GM19452 (cell line): ENCODE results near the gene KAZN.
"Not testable (repeated sequence)": the region's sequence is repeated elsewhere in the genome, so short reads cannot be mapped to it uniquely, and the experiment has no call there.

Source experiments
- ATAC-seq: cut with Tn5 transposase; IDR thresholded peaks from one replicate; pipeline ENCODE4 v1.9.1; 2021; ENCODE audit not compliant: unreplicated experiment

Gene KAZN

DNA sequence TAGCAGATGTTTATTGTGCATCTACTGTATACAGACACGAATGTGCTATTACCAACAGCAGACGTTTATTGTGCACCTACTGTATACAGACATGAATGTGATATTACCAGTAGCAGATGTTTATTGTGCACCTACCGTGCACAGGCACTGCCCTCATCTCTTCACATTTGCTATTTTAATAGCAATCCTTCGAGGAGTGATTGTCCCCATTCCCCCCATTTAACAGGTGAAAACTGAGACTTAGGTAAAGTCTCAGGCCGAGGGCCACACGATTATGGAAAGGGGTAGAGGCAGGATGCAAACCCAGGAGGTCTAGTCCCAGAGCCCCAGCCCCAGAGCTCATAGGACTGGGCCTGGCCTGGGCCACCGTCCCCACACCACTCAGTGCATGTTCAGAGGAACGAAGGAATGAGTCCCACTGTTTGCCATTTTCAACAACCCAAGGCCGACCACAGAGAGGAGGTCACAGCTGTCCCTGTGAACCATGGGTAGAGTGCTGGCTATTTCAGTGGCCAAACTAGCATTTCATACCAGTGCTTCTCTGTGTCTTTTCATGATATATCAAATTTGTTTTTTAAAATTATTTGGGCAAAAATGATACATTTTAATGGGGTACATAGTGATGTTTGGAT, 440.6 kb downstream of the KAZN start:
- no peak for ATAC-seq

DNA sequence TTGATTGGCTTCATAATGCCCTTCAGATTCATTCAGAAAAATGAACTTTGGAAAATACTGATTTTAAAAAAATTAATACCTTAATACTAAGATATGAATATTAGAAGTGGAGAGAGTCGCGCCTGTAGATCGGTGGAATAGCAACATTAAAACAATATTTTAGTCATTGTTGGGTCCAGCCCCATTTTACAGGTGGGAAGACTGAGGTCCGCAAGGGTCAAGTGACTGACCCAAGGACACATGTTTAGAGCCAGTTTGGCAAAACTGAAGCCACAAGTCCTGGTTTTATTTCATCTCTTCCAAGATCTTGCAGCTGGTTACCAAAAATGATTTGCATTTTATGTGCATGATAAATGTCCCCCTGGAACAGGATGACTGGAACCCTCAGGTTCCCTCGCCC, 441.4 kb downstream of the KAZN start:
- no peak for ATAC-seq

DNA sequence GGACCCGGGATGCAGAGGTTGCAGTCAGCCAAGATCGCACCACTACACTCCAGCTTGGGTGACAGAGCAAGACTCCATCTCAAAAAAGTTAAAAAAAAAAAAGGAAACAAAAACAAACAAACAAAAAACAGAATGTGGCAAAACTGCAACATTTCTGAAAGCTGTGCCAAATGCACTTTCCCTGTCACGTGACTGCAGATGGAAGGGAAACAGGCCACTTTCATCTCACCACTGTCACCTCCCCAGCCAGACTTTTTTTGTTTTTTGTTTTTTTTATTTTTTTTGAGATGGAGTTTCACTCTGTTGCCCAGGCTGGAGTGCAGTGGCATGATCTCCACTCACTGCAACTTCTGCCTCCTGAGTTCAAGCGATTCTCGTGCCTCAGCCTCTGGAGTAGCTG, 442.2 kb downstream of the KAZN start:
- not testable (repeated sequence) for ATAC-seq

DNA sequence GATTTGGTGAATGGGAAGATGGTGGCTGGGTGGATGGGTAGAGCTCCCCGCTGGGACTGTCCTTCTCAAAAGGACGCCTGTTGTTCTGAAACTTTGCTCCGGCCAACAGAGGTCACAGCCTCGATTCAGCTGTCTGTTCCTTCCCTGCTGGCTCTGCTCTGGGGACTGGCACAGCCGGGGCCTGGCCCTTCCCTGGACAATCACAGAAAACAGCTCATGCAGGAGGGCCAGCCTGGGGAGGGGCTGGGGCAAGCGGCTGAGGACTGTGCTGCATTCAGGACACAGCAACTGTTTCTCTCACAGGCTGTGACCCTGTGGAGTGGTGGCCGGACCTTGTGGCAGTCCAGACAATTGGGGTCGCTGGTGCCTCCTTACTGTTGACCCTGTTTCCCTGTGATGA, 444.4 kb downstream of the KAZN start:
- ATAC-seq, result no peak

DNA sequence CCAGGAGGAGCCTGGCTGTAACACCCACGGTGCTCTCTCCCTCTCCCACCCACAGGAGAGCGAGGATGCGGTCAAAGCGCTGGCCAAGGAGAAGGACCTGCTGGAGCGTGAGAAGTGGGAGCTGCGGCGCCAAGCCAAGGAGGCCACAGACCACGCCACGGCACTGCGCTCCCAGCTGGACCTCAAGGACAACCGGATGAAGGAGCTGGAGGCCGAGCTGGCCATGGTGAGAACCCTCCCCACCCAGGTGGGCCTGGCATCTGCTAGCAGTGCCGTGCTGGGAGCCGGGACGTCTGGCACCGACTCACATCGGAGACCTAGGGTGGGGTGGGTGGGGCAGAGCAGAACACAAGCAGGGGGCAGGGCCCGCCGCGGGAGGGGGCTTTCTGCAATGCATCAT, 445.4 kb downstream of the KAZN start:
- ATAC-seq, result no peak

DNA sequence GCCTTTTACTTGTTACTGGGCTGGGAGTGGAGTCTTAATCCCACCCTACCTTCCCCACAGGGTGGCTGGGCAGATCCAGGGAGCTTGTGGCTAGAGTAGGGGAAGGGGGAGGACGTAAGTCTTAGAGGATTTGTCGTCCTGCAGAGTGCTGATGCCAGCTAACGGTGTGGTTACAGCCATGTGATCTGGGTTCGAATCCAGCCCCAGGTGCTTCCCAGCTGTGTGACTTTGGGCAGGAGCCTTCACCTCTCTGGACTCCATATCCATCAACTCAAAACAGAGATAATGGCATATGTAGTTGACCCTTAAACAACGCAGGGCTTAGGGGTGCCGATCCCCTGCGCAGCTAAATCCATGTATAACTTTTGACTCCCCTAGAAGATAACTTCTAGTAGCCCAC, 446.6 kb downstream of the KAZN start:
- ATAC-seq, result no peak

DNA sequence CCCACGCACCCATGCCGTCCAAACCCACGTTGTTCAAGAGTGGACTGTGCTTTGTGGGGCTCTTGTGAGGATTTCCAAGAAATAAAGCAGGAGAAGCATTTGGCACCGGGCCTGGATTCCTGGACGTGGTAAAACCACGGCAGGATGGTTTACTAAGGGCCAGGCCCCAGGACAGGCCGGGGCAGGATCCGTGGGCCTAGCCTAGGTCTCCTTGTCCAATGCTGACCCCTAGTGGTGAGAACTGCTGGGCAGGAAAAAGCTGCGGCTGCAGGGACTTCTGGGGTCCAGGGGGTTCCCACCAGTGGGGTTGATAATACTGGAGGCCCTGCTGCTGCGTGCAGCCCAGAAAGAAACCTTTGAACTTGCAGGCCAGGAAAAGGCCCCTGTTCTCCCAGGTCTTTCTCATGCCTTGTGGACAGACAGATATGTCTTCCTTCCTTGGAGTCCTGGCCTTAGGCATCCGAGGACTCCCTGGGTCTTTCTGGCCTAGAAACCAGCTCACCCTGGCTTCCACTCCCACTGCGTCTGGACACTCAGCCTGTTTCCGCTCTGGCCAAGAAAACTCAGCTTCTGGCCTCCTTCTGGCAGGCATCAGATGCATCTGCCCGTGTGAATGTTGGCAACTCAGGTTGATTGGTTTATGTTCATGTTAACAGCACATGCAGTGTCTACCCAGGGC, 448.1 kb downstream of the KAZN start:
- no peak for ATAC-seq

DNA sequence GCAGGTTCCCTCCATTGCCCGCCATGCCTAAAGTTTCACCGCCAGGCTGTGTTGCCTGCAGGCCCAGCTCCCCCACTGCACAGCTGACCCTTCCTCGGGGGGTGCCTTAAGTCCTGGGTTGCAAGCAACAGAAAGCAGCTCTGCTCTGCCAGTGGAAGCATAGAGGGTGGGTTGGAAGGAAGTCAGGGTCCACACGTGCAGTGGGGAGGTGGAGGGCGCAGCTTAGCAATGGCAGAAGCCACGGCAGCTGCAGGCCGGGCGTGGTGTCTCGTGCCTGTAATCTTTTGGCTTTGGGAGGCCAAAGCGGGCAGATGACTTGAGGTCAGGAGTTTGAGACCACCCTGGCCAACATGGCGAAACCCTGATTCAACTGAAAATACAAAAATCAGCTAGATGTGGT, 448.8 kb downstream of the KAZN start:
- ATAC-seq, result no peak

DNA sequence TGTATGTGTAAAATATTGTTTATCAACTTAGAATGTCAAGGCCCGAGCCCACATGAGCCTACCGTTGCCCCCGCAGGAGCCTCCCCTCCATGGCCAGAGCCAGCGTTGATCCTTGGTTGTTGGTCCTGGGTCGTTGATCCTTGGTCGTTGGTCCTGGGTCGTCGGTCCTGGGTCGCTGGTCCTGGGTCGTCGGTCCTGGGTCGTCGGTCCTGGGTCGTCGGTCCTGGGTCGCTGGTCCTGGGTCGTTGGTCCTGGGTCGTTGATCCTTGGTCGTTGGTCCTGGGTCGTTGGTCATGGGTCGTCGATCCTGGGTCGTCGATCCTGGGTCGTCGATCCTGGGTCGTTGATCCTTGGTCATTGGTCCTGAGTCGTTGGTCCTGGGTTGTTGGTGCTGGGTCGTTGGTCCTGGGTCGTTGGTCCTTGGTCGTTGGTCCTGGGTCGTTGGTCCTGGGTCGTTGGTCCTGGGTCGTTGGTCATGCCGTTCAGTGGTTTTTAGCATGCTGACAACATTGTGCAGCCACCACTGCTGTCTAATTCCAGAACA, 450.0 kb downstream of the KAZN start:
- no peak for ATAC-seq

DNA sequence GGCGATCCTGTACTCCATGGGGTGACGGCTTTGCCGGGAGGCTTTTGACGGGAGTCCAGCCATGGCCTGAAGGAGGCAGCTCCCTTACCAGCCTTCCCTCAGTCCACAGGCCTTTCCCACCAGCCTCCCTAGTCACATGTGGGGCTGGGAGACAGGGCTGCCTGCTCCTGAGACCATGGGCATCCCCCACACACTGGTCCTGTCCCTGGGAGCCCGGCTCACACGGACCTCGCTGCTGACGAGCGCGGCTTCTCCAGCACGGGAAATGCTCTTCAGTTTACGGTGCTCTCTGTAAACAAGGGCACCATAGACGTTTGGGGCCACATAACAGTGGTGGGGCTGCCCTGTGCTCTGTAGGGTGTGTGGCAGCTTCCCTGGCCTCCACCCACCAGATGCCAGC, 450.6 kb downstream of the KAZN start:
- ATAC-seq, result no peak

DNA sequence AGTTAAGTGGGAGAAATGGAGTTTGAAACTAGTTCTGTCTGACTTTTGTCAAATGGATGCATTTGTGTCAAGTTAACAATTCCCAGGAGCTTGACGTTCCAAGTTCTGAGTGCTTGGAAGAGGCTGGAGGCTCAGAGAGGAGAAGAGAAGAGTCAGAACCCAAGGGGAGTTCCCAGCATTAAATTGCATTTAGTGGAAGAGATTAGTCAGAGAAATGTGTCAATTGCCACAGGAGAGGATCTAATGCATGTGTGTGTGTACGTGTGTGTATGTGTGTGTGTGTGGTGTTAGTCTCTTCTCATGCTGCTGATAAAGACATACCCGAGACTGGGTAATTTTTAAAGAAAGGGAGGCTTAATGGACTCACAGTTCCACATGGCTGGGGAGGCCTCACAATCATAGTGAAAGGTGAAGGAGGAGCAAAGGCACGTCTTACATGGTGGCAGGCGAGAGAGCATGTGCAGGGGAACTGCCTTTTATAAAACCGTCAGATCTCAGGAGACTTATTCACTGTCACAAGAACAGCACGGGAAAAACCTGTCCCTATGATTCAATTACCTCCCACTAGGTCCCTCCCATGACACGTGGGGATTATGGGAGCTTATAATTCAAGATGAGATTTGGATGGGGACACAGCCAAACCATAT, 453.5 kb downstream of the KAZN start:
- no peak for ATAC-seq

DNA sequence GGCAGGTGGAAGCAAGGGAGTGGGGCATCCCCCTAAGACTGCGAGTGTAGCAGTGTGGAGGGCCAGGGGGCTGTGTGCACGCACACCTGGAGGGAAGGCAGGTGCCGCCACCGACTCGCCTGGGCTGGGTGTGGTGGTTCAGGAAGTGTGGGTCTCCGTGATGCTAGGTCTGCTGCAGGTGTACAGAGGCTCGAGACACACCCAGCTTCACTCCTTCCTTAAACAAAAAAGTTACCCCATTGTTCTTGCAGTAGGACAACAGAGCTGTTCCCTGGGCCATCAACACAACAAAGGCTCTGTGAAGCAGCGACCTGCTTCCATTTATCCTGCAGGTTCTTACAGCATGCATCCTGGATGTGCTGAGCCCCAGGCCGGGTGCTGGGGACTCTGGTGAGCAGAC, 454.7 kb downstream of the KAZN start:
- ATAC-seq, result no peak

DNA sequence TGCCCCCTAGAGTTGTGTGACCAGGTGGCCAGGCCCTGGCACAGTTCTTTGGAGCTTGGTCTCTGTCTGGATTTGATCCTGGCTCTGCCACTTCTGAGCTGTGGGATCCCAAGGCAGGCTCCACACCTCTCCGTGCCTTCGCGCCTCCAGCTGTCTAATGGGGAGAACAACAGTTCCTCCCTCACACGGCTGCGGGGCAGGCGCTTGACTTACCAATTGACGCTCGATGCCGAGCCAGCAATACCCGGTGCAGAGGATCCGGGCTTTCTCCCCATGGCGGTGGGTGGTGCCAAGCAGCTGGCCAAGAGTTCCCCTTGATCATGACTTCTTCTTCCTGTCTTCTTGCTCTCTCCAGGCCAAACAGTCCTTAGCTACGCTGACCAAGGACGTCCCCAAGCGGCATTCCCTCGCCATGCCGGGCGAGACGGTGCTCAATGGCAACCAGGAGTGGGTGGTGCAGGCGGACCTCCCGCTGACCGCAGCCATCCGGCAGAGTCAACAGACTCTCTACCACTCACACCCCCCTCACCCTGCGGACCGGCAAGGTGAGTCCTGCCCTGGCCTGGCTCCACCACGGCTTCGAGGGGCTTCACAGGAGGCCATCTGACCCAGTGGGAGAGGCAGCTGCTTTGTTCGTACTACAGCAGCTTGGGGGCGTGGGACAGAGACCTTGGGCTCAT, 457.4 kb downstream of the KAZN start:
- no peak for ATAC-seq

DNA sequence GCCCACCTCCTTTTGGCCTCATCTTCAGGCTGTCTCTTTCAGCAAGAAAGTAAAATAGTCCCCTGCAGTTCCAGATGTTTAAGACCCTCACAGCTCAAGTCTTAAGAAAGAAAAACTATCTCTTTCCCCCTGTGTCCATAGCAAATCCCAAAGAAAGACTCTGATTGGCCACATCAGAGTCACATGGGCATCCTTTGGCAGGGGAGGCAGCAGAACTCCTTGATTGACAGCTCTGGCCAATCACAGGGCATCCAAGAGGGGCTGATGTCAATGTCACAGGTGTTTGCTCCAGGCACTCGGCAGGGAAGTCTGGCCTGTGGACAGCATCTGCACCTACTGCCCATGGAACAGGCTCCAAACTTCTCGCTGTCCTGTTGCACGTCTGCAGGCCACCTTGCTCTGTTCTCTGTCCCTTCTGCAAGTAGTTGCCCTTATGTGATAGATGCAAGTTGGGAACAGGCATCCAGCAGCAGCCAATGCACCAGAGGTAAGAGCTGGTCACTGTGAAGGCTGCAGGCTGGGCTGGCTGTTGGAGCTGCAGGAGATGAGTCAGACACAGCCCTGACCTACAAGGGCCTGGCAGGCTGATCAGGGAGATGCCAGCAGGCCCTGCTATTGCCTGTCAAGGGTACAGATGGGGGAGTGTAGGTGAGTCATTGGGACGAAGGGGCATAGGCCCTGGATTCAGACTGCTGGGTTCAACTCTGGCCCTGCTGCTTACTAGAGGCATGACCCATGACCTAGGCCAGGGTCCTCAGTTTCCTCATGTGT, 458.2 kb downstream of the KAZN start:
- no peak for ATAC-seq

DNA sequence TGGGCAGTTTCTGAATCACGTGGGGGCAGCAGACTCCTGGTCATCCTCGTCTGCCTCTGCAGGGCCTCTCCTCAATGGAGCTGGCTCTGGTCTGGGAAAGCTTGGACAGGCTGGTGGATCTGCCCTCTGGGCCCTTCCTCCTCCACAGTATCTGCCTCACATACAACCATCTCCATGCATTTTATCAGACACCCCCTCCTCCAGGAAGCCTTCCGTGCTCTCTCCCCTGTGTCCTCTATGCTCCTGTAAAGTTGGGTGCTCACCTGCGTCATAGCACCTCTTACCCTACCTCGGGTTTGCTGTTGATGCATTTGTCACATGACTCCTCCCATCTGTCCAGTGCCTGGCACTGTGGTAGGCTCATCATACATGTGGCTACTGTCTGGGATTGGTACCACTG, 459.3 kb downstream of the KAZN start:
- ATAC-seq, result no peak

DNA sequence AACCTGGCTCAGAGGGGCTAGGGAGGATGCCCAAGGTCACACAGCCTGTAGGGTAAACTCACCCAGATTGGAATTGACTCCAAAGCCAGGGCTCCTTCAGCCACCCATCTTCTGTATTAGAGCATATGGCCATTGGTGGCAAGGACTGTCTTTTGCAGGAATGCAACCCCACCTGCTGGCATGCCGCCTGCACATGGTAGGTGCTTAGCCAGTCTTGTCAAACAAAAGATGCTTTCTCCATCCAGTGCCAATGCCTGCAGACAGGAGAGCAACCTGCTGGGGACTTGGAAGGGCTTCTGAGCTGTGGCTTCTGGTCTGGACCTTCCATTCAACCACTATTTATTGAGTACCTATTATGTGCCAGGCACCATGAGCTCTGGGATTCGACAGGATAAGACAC, 459.8 kb downstream of the KAZN start:
- ATAC-seq, result no peak

DNA sequence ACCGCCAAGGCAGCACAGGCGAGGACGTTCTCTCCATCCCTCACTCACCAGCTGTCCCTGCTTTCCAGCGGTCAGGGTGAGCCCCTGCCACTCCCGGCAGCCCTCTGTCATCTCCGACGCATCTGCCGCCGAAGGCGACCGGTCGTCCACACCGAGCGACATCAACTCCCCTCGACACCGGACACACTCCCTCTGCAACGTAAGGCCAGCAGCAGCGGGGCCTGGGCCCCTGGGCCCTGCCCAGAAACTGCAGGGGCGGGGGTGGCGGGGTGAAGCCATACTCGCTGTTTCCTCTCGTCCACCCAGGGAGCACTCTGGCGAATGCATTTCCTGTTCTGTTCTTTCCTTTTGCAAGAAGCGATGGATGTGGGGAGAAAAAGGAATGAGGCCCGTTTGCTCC, 461.6 kb downstream of the KAZN start:
- no peak for ATAC-seq

DNA sequence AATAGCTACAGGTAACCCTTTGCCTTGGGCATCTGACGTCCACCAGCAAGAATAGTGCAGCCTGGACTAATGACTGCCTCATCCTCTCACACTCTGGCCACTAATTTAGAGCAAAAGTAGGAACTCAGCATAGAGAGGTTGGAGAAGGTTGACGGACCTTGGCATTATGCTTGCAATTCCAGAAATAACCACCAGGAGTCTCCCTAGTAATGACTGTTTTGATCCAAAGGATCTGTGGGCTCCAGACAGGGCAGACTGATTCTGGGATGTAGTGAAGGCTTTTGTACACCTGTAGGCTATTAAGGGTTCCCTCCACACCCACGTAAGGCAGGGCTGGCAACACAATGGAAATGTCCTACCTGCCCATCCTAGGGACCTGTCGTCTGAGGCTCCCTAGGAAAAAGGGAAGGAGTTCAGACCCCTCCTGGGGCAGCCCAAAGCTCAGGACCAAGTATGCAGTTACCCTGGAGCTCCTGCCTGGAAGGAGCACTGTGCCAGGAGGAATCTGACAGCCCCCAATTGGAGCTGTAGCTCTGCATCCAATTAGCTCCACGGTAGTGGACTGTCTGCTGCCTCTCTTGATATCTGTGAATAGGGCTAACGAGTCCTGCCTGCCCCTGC, 464.1 kb downstream of the KAZN start:
- ATAC-seq, result no peak

DNA sequence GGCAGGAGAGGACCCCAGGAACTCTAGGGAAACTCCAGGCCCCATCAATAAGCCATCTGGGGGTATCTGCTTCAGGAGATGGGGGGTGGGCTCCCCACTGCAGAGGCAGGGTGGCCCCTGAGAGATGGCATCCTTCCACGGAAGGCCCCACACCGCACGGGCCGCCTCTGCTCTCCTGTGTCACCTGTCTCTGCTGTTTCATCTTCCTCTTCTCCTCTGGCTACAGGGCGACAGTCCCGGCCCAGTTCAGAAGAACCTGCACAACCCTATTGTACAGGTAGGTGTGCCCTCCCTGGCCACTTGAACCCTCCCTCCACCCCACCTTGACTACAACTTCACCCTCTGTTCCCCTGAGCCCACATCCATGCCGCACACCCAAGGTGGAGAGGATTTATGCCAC, 464.9 kb downstream of the KAZN start:
- no peak for ATAC-seq

DNA sequence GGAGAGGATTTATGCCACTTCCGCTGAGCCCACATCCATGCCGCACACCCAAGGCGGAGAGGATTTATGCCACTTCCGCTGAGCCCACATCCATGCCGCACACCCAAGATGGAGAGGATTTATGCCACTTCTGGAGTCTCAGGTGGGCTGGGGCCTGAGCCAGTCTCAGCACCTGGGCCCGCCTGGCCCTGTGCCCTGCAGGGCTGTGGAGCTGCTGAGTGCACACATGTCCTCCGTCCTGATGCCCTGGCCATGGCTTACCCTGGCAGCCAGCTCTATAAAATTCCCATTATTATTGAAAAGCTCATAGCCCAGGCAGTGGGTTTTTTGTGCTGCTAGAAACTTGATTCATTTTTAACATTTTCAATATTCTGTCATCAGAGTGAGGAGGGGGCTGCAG, 465.3 kb downstream of the KAZN start:
- ATAC-seq, result no peak
